H1 (cell line): ENCODE data around the gene UBN1.

ENCODE experiments used
- EZH2 ChIP-seq: fragments of 200-600 bp; sonication (generic); IDR thresholded peaks from 2 replicates; pipeline ENCODE4 v1.7.1; 2012; ENCODE audit warnings: low read depth, mild to moderate bottlenecking, moderate library complexity, low read length, inconsistent platforms; ENCODE audit not compliant: severe bottlenecking
- GTF2F1 ChIP-seq: IDR thresholded peaks from 2 replicates; pipeline ENCODE4 v1.6.1; 2012; ENCODE audit warnings: low read depth, low read length, improper control_type of control experiment, borderline replicate concordance
- HDAC2 ChIP-seq, 2 experiments: fragments of 300-600 bp in 1 of 2; sonication (generic) in 1 of 2; IDR thresholded peaks; 2 replicates each; pipeline ENCODE4 v1.6.1; 2011 to 2012; ENCODE audit warnings: low read depth in 2 of 2, low read length in 2 of 2, mild to moderate bottlenecking in 2 of 2, moderate library complexity in 2 of 2, borderline replicate concordance in 1 of 2, inconsistent platforms in 1 of 2
- JUN ChIP-seq: IDR thresholded peaks from 2 replicates; pipeline ENCODE4 v1.6.1; 2011; ENCODE audit warnings: low read depth, mild to moderate bottlenecking, improper control_type of control experiment, low read length
- JUND ChIP-seq: IDR thresholded peaks from 2 replicates; pipeline ENCODE4 v1.6.1; 2011; ENCODE audit warnings: mild to moderate bottlenecking, improper control_type of control experiment, low read length
- MAX ChIP-seq: IDR thresholded peaks from 2 replicates; pipeline ENCODE4 v1.6.1; 2012; ENCODE audit warnings: inconsistent platforms
- POLR2A ChIP-seq, 2 experiments: IDR thresholded peaks; 1 replicate in 1 of 2; 2 replicates in 1 of 2; pipeline ENCODE4 v1.6.1; 2011; ENCODE audit warnings: low read depth in 2 of 2, low read length in 2 of 2, mild to moderate bottlenecking in 2 of 2; ENCODE audit errors: control extremely low read depth in 1 of 2
- RBBP5 ChIP-seq: IDR thresholded peaks from 2 replicates; pipeline ENCODE4 v1.7.1; 2012; ENCODE audit warnings: low read depth, mild to moderate bottlenecking, inconsistent platforms, low read length, moderate library complexity, borderline replicate concordance
- RNF2 ChIP-seq: fragments of 200-900, 300-1000 bp; sonication (generic); IDR thresholded peaks from 2 replicates; pipeline ENCODE4 v1.7.1; 2016; ENCODE audit warnings: borderline replicate concordance, low read depth, mild to moderate bottlenecking, antibody characterized with exemption, low read length; ENCODE audit not compliant: poor library complexity, severe bottlenecking; ENCODE audit errors: missing control alignments
- SIN3A ChIP-seq, 2 experiments: IDR thresholded peaks in 1 of 2; conservative IDR thresholded peaks in 1 of 2; 2 replicates each; pipeline ENCODE4 v1.6.1; 2011 to 2012; ENCODE audit warnings: low read length in 2 of 2, improper control_type of control experiment in 1 of 2, low read depth in 1 of 2, mild to moderate bottlenecking in 1 of 2
- TCF12 ChIP-seq: IDR thresholded peaks from 2 replicates; pipeline ENCODE4 v1.6.1; 2011; ENCODE audit warnings: low read depth, mild to moderate bottlenecking, low read length
- TF ChIP-seq, protein P1 (sequence below), 3 experiments: IDR thresholded peaks; 1 replicate in 2 of 3; 2 replicates in 1 of 3; pipeline versions ENCODE4 v1.5.1 to v1.6.1; 2011; ENCODE audit warnings: low read length in 3 of 3, mild to moderate bottlenecking in 3 of 3, inconsistent platforms in 2 of 3, low read depth in 1 of 3, moderate library complexity in 1 of 3; ENCODE audit not compliant: insufficient read depth in 1 of 3; ENCODE audit errors: control extremely low read depth in 1 of 3

DNA sequence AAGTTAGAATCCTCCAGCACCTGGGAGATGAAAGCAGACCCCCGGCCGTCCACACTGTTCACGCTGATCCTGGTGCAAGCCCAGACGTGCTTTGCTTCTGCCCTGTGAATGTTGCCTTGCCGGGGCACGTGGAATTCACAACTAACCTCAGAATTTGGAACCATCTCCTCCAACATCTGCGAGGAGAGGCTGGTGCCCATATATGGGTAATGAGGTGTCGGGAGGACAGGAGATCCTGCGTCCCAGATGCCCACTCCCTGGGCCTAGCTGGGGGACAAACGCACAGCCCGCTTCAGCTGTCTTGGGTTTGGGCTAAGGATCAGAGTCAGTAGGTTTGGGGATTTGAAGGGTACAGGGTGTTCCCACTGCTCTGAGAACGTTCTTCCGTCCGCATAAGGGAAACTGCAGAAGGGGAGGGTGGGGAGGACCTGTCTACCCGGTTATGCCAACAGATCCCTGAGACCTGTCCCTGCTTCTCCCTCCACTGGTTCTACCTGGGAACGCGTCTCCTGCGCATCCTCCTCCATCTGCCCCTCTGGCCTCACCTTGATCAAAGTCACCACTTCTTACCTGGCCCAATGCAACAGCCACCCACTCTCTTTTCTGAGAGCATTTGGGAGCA lies 75.6 kb downstream of the UBN1 start:
- TF ChIP-seq GTF2F1: no peak
- no peak for TF ChIP-seq SIN3A (conservative IDR thresholded peaks at IDR 0.05 in 1 of 2, IDR thresholded peaks at IDR 0.05 in 1 of 2; ENCODE audit: low read depth in 1 of 2, low read length in 2 of 2)
- TF ChIP-seq, protein P1, sequence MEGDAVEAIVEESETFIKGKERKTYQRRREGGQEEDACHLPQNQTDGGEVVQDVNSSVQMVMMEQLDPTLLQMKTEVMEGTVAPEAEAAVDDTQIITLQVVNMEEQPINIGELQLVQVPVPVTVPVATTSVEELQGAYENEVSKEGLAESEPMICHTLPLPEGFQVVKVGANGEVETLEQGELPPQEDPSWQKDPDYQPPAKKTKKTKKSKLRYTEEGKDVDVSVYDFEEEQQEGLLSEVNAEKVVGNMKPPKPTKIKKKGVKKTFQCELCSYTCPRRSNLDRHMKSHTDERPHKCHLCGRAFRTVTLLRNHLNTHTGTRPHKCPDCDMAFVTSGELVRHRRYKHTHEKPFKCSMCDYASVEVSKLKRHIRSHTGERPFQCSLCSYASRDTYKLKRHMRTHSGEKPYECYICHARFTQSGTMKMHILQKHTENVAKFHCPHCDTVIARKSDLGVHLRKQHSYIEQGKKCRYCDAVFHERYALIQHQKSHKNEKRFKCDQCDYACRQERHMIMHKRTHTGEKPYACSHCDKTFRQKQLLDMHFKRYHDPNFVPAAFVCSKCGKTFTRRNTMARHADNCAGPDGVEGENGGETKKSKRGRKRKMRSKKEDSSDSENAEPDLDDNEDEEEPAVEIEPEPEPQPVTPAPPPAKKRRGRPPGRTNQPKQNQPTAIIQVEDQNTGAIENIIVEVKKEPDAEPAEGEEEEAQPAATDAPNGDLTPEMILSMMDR (IDR thresholded peaks at IDR 0.05; ENCODE audit: control extremely low read depth in 1 of 3, insufficient read depth in 1 of 3, low read depth in 1 of 3, low read length in 3 of 3): peak in 1 of 3 experiments; percentile 17; a peak in 1 of 4 replicates
- TF ChIP-seq TCF12: no peak
- no peak for TF ChIP-seq EZH2
- no peak for TF ChIP-seq JUND
- TF ChIP-seq MAX: no peak
- no peak for TF ChIP-seq RNF2
- no peak for TF ChIP-seq HDAC2 (IDR thresholded peaks at IDR 0.05; ENCODE audit: borderline replicate concordance in 1 of 2, low read depth in 2 of 2, low read length in 2 of 2)
- no peak for TF ChIP-seq RBBP5
- TF ChIP-seq JUN: no peak
- no peak for TF ChIP-seq POLR2A (IDR thresholded peaks at IDR 0.05; ENCODE audit: control extremely low read depth in 1 of 2, low read depth in 2 of 2, low read length in 2 of 2)
